Stimulated activated naive CD8-positive, alpha-beta T cell treated with anti-CD3 and anti-CD28 coated beads, Interleukin-15, Interleukin-2, amounts not matched to agents 100 ng/mL and 50 ng/mL, for 24 hours (primary cell): ENCODE results near the gene CSNK1G1.
A peak's percentile ranks its signal among the peaks of the same experiment; 100 is the strongest.

Experiments used
- H3K27ac Mint-ChIP-seq: one replicate; pipeline ENCODE4 v1.8.0; 2021; ENCODE audit warnings: mild to moderate bottlenecking, mixed read lengths
- H3K27me3 Mint-ChIP-seq: one replicate; pipeline ENCODE4 v1.8.0; 2021; ENCODE audit warnings: mixed read lengths
- H3K36me3 Mint-ChIP-seq: one replicate; pipeline ENCODE4 v1.8.0; 2021; ENCODE audit warnings: low read depth, mixed read lengths
- H3K4me1 Mint-ChIP-seq: one replicate; pipeline ENCODE4 v1.8.0; 2021; ENCODE audit warnings: low read depth, mixed read lengths
- H3K4me3 Mint-ChIP-seq: one replicate; pipeline ENCODE4 v1.8.0; 2021; ENCODE audit warnings: mild to moderate bottlenecking, mixed read lengths
- H3K9me3 Mint-ChIP-seq: one replicate; pipeline ENCODE4 v1.8.0; 2021; ENCODE audit warnings: mixed read lengths

The CSNK1G1 gene

GRCh38 chr15:64249883-64250575 is 105.9 kb downstream of the CSNK1G1 start:
- no peaks in the 10 kb centered on the region for H3K27me3 Mint-ChIP-seq
- no peak overlapping the region for H3K4me3 Mint-ChIP-seq
- peaks cover 25% of the 10 kb centered on the region for H3K36me3 Mint-ChIP-seq
- H3K9me3 Mint-ChIP-seq = no peaks in the 10 kb centered on the region
- H3K4me1 Mint-ChIP-seq = peaks cover 47% of the 10 kb centered on the region
- H3K27ac Mint-ChIP-seq = no peak overlapping the region

- H3K27ac Mint-ChIP-seq = no peak overlapping the region
Observed at GRCh38 chr15:64249406-64249805, 106.6 kb downstream of the CSNK1G1 start.

GRCh38 chr15:64247906-64248541 is 107.9 kb downstream of the CSNK1G1 start:
- no peak overlapping the region for H3K4me3 Mint-ChIP-seq
- H3K36me3 Mint-ChIP-seq = peaks cover 29% of the 10 kb centered on the region
- H3K9me3 Mint-ChIP-seq = no peaks in the 10 kb centered on the region
- H3K27me3 Mint-ChIP-seq = no peaks in the 10 kb centered on the region
- H3K4me1 Mint-ChIP-seq = peaks cover 47% of the 10 kb centered on the region
- H3K27ac Mint-ChIP-seq = no peak overlapping the region

More at GRCh38 chr15:64249406-64249805, 106.6 kb downstream of the CSNK1G1 start:
- Mint-ChIP-seq H3K27me3 (no peaks in the 10 kb centered on the region), H3K4me3 (no peak overlapping the region), H3K9me3 (no peaks in the 10 kb centered on the region), H3K4me1 (peaks cover 47% of the 10 kb centered on the region), H3K36me3 (peaks cover 24% of the 10 kb centered on the region)

GRCh38 chr15:64247535-64247905 is 108.5 kb downstream of the CSNK1G1 start:
- Mint-ChIP-seq H3K4me3 (no peak overlapping the region), H3K27me3 (no peaks in the 10 kb centered on the region), H3K27ac (peak overlapping the region; percentile 86), H3K36me3 (peaks cover 34% of the 10 kb centered on the region), H3K9me3 (no peaks in the 10 kb centered on the region), H3K4me1 (peaks cover 47% of the 10 kb centered on the region)

GRCh38 chr15:64246364-64247189 is 109.4 kb downstream of the CSNK1G1 start:
- H3K27me3 Mint-ChIP-seq = no peaks in the 10 kb centered on the region
- H3K36me3 Mint-ChIP-seq = peaks cover 43% of the 10 kb centered on the region
- peaks cover 4% of the 10 kb centered on the region for H3K9me3 Mint-ChIP-seq
- peak overlapping the region; percentile 86 for H3K27ac Mint-ChIP-seq
- peaks cover 56% of the 10 kb centered on the region for H3K4me1 Mint-ChIP-seq
- no peak overlapping the region for H3K4me3 Mint-ChIP-seq

DNA sequence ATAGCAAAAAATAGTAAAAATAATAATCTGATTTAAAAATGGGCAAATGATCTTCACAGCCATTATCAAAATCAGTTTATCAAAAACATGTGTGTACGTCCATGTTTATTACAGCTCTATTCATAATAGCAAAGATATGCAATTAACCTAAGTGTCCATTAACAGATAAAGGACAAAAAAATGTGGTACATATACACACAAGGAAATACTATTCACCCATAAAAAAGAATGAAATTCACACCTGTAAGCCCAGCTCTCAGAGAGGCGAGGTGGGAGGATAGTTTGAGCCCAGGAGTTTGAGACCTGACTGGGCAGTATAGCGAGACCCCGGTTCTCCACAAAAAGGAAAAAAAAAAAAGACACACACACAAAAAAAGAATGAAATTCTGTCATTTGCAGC is 110.6 kb downstream of the CSNK1G1 start:
- Mint-ChIP-seq H3K36me3 (peaks cover 41% of the 10 kb centered on the region), H3K4me3 (no peak overlapping the region), H3K9me3 (peaks cover 4% of the 10 kb centered on the region), H3K4me1 (peaks cover 53% of the 10 kb centered on the region), H3K27me3 (no peaks in the 10 kb centered on the region), H3K27ac (no peak overlapping the region)

- H3K4me1 Mint-ChIP-seq = peaks cover 73% of the 10 kb centered on the region
- no peak overlapping the region for H3K4me3 Mint-ChIP-seq
- H3K9me3 Mint-ChIP-seq = peaks cover 4% of the 10 kb centered on the region
- H3K27ac Mint-ChIP-seq = no peak overlapping the region
- no peaks in the 10 kb centered on the region for H3K27me3 Mint-ChIP-seq
- H3K36me3 Mint-ChIP-seq = peaks cover 13% of the 10 kb centered on the region
Observed at GRCh38 chr15:64237677-64238076, 118.3 kb downstream of the CSNK1G1 start.

DNA sequence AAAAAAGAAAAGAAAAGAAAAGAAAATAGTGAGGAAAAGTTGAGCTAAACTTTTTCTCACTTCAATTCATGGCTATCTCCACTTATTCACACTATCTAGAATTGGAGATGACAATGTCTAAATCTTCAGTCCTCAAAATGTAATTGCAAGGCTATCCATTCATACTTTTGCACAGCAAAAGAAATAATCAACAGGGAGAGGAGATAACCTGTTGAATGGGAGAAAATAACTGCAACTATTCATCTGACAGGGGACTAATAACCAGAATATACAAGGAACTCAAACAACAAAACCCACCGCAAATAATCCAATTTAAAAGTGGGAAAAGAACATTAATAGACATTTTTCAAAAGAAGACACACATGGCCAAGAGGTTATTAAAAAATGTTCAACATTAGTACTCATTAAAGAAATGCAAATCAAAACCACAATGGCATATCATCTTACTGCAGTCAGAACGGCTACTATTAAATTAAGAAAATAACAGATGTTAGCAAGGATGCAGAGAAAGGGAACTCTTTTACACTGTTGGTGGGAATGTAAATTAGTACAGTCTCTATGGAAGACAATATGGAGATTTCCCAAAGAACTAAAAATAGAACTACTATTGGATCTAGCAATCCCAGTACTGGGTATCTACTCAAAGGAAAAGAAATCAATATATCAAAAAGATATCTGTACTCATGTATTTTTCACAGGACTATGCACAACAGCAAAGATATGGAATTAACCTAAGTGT is 119.6 kb downstream of the CSNK1G1 start:
- Mint-ChIP-seq H3K27me3 (no peaks in the 10 kb centered on the region), H3K27ac (no peak overlapping the region), H3K4me3 (no peak overlapping the region), H3K36me3 (no peaks in the 10 kb centered on the region), H3K9me3 (no peaks in the 10 kb centered on the region), H3K4me1 (peaks cover 67% of the 10 kb centered on the region)

DNA sequence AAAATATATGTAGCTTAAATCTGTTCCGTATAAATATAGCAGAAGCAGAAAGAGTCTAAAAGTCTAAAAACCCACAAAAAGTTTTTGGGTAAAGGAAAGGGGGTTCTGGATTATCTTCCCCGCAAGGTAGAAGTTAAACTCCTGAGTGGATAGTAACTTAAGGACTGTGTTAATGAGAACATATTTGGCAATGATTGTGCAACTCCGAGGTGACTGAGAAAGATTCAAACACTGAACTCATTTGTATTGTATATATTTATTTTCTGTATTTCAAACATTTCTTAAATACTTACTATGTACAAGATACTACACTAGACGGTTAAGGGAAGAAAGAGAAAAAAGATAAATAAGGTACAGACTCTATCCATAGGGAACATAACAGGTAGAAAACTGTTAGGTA is 120.4 kb downstream of the CSNK1G1 start:
- Mint-ChIP-seq H3K27me3 (no peaks in the 10 kb centered on the region), H3K36me3 (no peaks in the 10 kb centered on the region), H3K27ac (no peak overlapping the region), H3K4me1 (peaks cover 61% of the 10 kb centered on the region), H3K9me3 (no peaks in the 10 kb centered on the region), H3K4me3 (no peak overlapping the region)

GRCh38 chr15:64233299-64233698 is 122.7 kb downstream of the CSNK1G1 start:
- no peak overlapping the region for H3K4me3 Mint-ChIP-seq
- H3K4me1 Mint-ChIP-seq = peaks cover 56% of the 10 kb centered on the region
- no peak overlapping the region for H3K27ac Mint-ChIP-seq
- H3K27me3 Mint-ChIP-seq = no peaks in the 10 kb centered on the region
- H3K36me3 Mint-ChIP-seq = peaks cover 5% of the 10 kb centered on the region
- H3K9me3 Mint-ChIP-seq = no peaks in the 10 kb centered on the region

DNA sequence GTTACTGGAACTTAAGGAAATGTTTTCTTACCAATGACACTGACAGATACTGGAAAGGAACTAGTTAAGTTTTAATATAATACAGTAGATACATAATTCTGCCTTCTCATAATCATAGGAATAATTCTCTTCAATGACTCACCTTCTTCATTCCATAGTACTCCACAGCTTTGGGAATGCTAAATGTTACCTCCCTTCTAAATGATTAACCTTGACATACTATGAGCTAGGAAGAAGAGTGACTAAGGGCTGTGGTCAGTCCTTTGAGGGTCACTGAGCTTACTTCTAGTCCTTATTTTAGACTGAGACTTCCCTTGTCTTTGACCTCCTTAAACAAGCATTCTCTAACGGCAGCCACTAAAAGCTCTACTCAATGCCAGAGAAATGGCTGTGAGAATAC is 123.6 kb downstream of the CSNK1G1 start:
- H3K4me3 Mint-ChIP-seq = no peak overlapping the region
- H3K9me3 Mint-ChIP-seq = no peaks in the 10 kb centered on the region
- H3K27me3 Mint-ChIP-seq = no peaks in the 10 kb centered on the region
- H3K27ac Mint-ChIP-seq = no peak overlapping the region
- H3K36me3 Mint-ChIP-seq = peaks cover 11% of the 10 kb centered on the region
- H3K4me1 Mint-ChIP-seq = peaks cover 48% of the 10 kb centered on the region

GRCh38 chr15:64229129-64229724 is 126.7 kb downstream of the CSNK1G1 start:
- no peak overlapping the region for H3K4me3 Mint-ChIP-seq
- peak overlapping the region; percentile 50 for H3K27ac Mint-ChIP-seq
- H3K36me3 Mint-ChIP-seq = peaks cover 18% of the 10 kb centered on the region
- no peaks in the 10 kb centered on the region for H3K9me3 Mint-ChIP-seq
- H3K27me3 Mint-ChIP-seq = no peaks in the 10 kb centered on the region
- peaks cover 18% of the 10 kb centered on the region for H3K4me1 Mint-ChIP-seq

DNA sequence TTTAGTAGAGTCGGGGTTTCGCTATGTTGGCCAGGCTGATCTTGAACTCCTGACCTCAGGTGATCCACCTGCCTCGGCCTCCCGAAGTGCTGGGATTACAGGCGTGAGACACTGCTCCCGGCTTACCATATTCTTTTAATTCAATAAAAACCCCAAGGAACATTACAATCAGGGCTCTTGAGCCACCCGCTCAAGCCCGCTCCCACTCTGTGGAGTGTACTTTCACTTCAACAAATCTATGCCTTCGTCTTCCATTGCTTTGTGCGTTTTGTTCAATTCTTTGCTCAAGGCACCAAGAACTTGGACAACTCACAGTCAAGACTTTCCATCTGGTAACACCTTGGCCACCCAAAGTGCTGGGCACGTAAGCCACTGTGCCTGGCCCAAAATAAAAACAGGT is 130.2 kb downstream of the CSNK1G1 start:
- Mint-ChIP-seq H3K9me3 (no peaks in the 10 kb centered on the region), H3K27me3 (no peaks in the 10 kb centered on the region), H3K4me3 (no peak overlapping the region), H3K4me1 (peaks cover 32% of the 10 kb centered on the region), H3K27ac (no peak overlapping the region), H3K36me3 (peaks cover 24% of the 10 kb centered on the region)

DNA sequence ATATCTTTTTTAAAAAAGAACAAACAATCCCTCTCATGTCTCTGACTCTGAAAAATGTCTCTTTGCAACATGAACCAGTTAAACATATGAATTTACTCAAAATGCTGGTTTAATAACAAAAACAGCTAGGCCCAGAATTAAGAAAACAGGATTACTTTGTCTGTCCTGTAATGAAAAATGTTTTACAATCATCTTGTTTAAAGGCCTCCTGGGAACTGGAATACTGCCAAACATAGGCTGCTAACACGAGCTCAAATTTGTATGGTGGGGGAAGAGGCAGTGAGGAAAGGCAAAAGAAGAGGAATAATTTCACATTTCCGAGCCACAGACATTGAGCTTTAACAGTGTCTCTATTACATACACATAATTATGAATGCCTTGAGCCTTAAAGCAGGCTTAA is 131.5 kb downstream of the CSNK1G1 start:
- Mint-ChIP-seq H3K9me3 (no peaks in the 10 kb centered on the region), H3K4me3 (no peak overlapping the region), H3K4me1 (peaks cover 30% of the 10 kb centered on the region), H3K27ac (no peak overlapping the region), H3K36me3 (peaks cover 24% of the 10 kb centered on the region), H3K27me3 (no peaks in the 10 kb centered on the region)
